Smooth muscle cell of the brain vasculature (primary cell): Measurements from ENCODE around the gene BDH1.
"Not testable (repeated sequence)": the region's sequence is repeated elsewhere in the genome, so short reads cannot be mapped to it uniquely, and the experiment has no call there.

Source experiments
- DNase-seq: peaks from one replicate; pipeline ENCODE4 v3.0.0-alpha.2; 2012; ENCODE audit warnings: low read depth, low spot score

The BDH1 gene

DNA sequence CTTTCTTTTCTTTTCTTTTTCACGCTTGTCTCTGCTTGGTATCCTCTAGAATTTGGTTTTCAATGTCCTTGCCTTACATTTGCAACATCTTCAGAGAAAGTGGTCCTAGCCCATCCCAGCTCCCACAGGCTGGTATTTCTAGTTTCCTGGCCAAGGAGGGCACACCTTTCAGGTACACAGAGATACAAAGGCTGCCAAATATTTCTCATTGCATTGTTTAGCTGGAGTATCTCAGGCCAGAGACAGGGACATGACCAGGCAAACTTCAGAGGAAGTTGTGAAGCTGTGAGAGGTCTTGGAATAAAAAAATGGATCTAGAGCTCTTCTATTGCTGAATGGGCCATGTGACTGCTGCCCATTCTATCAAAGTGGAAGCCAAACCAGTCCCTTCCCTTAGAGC lies 68.9 kb downstream of the BDH1 start:
- DNase-seq = no peak

DNA sequence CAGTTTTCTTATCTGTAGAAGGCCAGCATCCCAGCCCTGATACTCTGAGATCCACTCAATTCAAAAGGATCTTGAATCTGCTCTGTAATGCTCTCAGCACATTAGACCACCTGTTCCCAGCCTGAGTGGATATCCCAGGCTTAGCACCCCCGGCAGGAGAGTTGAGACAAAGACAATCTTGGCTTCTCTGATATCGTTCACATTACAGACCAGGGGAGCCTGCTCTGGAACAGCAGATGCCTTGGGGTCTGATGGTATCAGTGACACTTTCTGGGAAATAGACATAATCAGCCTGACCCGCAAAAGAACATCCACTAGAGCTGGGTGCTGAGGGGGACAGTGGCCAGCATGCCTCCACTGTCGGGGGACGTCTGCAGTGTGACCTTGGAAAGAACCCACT lies 70.6 kb downstream of the BDH1 start:
- DNase-seq = no peak

DNA sequence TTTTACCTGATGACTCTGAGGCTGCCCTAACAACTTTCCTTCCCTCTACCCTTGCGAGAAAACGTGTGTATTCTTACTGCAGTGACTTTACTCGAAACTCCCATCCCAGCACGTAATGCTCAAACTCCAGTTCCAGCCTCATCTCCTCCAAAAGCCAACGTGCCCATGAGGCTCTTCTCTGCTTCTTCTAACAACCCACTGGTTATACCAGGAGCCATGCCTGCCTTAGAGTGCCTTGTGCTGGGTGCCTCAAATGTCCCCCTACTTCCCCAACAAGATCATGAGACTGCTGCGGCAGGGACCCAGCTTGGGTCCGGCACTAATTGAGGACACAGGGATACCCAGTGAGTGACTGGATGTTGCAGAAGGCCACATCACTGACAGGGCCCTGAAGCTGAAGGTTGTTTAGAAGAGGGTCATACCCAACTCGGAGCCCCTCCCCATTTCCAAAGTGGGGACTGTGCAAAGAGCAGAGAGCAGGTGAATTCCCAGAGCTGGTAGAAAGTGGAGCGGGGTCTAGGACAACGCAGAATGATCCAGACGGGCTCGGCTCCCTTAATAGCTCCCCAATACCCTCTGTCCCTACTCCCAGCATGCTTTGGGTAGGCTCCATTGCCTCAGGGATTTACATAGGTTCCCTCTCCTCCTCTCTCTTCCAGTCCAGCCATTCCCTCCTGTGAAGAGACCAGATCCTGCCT lies 71.4 kb downstream of the BDH1 start:
- DNase-seq = no peak

DNA sequence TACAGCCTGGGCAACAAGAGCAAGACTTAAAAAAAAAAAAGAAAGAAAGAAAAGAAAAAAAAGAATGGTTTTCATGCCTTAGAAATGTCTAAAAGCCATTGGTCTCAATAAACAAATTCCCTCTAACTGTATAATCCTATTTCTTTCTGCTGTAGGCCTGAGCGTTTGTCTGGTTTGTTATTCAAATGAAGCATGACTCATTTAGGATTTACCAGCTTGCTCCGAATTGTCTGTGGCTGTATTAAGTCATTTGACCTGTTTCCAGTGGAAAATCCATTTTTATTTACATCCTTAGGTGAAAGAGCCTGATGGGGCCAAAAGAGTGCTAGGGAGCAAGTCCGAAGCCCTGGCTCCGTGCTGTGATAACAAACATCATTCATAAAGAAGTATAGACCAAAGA lies 73.8 kb downstream of the BDH1 start:
- DNase-seq = no peak

DNA sequence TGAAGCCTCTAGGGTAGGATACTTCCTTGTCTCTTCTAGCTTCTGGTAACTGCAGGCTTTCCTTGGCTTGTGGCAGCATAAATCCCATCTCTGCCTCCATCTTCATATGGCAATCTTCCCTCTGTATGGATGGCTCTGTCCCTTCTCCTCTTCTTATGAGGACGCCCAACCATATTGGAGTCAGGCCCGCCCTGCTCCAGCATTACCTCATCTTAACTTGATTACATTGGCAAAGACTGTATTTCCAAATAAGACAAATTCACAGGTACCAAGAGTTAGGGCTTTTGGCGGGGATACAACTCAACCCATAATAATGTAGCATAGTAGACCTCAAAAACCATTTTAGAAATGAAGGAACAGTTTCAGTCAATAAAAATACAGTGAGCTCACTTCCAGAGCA lies 75.4 kb downstream of the BDH1 start:
- DNase-seq = no peak

DNA sequence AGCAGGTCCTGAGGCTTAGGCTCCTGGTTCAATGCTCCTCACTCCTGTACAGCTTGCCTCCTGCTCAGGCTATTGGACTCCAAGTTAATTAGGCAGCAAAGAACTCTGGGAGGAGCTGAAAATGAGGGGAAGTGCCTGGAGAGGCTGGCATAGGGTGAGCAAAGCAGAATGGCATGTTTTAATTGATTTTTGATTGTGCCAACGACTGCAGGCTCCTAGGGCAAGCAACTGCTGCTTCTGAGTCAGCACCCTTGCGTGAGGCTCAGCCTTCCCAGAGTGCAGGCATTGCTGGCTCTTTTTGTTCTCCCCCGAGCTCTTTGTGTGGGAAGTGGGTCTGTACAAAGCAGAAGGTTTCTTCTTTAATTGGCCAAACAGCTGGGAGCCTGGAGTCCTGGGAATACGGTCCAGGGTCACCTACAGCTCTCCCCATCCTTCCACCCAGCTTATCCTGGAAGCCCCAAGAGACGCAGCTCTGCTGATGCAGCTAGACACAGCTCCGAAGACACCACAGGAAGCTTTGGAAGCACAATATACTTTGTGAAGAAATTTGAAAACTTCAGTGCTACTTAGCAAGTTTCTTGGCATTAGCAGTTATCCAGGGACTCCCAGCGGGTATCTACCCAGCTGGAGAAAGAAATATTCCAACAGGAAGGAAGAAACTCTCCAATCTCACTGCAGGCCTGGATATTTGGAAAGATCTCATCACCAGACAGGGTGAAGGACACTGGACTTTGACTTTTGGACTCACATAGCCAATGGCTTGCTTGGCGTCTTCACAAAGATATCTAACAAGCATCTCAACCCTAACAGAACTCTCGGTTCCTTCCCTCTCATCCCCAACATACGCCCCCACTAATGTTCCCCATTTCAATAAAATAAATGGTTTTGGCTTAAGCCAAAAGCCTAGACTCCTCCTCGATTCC lies 76.8 kb downstream of the BDH1 start:
- DNase-seq = no peak

DNA sequence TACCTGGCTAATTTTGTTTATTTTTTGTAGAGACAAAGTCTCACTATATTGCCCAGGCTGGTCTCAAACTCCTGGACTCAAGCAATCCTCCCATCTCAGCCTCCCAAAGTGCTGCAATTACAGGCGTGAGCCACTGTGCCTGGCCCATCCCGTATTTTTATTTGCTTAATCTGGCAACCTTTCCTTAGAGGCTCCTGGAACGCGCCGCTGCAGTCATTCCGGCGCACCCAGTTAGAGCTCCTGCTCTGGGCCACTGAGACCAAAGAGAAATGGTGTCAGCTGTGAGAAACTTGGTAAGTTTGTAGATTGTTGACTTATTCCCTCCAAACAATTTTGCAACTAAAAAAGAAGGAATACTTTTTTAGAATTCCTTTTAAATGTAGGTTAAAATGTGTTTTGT lies 78.0 kb downstream of the BDH1 start:
- DNase-seq = not testable (repeated sequence)

DNA sequence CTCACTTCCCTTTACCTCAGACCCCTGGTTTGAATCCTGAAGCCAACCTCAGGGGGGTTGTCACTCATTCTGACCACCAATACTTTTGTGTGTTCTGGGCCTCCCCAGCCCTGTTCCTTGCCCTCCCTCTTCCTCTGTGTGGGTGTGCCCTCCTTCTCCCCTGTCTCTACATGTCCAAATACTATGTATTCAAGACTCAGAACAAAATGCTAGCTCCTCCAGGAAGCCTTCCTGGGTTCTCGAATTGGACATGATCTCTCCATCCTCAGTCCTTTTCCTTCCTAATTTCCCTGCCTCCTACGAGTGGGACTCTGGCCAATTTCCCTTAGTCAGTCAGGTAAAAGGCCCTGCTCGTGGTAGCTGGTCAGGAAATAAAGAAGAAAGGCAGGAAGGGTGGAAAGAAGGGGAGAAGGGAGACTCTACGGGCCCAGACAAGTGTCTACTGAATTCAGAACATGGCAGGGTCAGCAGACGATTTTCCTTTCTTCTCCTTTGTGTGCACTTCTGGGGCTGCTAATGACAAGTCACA lies 79.7 kb downstream of the BDH1 start:
- DNase-seq = no peak

DNA sequence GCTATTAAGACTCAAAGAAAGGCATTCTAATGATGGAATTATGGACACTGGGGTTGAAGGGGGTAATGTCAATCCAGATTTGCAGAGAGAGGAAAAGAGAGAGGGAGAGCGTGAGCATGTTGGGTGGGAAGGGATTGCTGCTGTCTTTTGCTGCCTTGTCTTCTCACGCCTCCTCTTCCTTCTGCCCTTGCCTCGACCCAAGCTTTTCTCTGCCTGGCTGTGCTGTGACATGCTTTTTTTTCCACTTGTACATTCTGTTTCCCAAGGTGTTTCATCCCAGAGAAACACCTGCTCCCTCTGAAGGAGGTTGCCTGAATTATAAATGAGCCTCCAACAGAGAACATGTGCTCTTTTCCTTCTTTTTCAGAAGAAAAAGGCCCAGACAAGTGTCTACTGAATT lies 80.3 kb downstream of the BDH1 start:
- no peak for DNase-seq

DNA sequence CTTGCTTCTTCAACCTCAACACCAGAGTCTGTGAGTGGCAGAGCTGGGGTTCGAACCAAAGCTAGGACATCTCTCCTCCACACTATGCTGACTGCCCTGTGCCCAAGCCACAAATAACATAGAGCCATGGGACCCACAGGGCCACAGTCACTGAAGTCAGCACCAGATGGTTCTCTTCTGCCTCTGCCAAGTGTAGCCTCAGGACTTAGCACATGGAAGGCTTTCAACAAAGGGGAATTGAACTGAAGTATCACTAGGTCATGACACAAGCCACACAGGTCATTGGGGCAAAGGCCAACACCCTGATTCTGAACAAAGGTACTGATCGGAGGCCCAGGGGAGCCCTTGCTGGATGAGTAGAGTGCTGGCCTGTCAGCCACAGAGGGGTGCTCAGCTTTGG lies 83.6 kb downstream of the BDH1 start:
- DNase-seq = no peak

DNA sequence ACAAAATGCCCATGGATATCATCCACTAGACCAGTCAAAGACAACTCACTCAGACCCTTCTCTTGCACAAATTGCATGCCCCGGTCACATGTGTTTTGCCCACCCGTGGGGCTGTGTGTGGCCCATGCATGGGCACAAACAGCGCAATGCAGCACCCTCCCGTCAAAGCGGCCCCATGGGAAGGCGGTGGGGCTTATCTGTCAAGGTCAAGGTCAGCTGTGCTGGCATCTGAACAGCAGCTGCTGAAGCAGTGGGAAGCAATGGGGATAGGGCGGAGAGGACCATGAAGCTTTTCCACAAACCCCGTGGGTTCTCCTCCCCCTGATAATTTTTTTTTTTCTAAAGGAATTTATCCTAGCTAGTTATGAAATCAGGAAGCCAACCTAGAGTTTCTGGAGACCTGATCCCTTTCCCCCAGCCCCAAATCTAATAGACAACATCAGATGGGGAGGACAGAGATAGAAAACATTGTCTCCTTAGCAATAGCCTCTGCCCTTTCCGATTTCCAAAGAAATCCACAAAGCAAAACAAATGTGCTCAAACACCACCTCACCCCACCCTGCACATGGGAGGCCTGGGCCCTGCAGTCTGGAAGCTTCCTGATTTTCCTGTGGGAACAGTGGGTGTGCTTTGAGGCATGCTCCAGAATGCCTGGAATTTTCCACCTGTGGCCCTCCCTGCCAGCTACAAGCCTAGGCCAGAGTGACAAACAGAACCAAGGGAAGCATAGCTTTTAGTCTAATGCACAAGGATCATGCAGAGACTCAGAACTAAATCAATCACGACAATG lies 84.4 kb downstream of the BDH1 start:
- no peak for DNase-seq

DNA sequence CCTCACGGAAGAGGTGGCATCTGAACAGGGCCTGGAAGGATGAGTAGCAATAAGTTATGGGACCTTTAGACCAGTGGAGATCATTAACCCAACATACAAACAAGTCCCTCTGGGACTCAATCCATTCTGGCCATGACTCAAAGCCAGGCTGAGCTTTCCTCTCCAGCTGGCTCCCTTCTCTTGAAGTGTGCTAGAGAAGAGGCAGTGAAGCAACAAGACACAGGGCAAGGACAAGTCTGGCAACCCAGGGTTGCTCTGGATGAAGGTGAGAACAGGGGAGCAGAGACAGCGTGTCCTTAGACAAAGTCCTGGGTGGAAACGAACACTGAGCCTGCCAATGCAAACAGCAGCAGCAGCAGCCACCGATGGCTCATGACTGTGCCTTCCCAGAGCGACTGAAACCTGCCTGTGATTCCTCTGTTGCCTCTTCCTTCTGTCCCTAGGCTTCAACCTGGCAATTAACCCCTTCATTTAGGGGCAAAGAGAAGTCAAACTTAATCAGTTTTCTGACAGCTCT lies 86.8 kb downstream of the BDH1 start:
- no peak for DNase-seq

DNA sequence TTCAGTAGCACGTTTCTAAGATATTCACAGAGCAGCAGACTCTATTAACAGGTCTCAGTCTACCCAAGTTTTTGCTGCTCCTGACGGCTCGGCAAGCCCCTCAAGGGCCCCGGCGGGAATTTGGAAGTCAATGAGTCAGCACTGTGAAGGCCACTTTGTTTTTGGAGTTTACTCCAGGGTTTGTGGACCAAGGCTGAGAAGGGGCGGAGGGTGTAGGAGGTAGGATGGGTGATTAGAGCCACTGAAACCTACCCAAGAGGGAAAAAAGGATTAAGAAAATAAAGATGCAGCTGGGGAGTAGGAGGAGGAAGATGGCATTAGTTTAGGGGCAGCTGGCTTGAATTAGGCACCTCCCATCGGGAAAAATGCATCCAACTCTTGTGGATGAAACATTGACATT lies 87.6 kb downstream of the BDH1 start:
- no peak for DNase-seq

DNA sequence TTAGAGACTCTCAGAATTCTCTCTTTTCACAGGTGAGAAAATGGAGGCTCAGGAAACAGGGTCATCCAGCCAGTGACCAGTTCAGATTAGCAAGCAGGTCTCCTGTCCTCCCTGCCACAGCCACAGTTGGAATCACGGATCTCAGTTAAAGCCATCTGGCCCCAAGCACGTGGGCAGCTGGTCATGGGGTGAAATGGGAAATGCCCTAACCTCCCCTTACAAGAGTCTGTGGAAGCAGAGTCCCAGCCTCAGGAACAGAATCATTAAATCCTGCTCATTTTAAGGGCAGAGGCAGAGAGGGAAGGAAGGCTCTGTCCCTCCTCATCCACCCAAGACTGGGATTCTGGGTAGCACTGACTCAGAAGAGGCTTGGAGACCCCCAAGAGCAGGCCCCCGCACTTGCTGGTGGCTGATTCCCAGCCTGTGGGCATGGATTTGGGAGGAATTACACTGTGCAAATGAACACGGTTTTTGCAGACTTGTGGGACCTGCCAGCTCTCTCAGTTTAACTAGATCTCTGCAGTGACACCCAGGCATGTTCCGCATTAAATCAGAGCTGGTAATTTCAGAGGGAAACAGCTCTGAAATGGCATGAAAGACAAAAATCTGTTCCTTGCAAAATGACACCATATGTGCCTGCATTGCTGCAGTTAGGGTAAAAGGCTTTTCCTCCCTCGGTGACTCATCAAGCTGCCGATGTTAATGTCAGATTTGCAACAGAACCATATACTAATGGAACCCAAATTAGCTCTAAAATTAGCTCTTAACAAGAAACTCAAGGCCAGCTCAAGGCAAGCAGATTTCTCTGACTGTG lies 89.0 kb downstream of the BDH1 start:
- DNase-seq = no peak

DNA sequence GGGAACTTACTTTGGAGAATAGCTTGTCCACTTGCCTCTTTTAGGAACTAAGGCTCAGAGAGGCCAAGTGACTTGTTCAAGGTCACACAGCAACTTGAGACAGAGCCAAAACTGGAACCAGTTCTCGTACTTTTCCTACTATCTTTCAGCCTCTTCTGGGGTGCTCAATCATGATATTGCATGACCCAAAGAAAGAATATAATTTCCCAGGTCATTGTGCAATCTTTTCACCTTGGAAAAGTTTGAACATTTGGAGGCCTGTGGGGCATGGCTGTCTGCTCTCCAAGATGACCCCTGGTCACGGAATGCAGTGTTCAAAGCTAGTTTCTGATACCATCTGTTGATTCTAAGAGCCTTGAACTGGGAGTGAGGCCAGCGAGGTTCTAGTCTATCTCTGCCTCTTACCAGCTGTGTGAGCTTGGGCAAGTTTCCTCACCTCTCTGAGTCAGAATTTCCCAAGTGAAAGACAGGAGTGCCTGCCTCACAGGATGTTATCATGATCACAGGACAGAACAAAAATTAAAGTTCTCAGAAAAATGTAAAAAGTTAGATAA lies 89.7 kb downstream of the BDH1 start:
- DNase-seq = no peak

DNA sequence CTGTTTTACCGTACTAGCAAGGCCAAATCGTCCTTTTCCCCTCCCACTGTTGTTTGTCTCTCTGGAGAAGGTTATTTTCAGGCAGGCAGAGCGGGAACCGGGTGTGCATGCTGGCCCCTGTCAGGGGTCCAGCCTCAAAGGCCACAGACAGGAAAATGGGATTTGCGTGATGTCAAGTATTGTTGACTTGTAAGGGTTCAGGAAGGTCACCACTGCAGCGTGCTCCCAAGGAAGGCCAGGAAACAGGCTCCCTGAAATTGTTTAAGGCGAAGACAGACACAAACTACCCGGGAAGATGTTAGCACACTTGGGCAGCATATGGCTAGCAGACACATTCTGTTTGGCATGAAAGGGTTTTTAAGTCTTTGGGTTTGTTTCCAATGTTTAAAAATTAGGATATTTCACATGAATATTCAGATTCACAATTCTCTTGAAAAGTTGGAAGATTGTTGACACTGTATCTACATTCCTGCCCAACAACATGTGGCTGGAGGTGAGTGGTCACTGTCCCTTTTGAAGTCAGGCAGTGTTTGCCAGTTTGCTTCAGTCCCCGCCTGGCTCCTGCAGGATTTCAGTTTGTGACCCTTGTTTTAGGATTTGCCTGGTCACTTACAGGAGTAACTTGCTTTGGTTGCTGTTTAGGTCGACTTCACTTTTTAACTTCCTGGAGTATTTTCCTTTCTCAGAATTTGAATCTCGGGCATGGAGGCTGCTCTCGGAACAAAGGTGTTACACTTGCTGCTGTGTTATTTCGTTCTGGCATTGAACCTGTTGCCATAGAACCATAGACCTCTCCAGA lies 90.4 kb downstream of the BDH1 start:
- DNase-seq = no peak

DNA sequence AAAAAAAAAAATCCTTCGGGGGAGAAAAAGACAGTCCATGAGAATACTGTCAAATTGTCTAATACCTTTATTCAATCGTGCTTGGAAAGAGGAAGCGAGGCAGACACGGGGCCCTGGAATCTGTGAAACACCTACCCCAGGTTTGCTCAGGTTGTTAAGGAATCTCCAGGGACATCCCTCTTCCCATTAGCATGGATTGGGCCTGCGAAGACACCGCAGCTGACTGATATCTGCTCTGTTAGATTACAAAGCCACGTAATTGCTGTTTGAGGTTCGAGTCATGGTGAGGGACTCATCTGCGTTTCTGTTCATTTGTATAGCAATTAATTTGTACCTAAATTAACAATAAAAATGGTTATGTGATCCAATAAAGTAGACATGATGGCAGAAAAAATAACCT lies 91.0 kb downstream of the BDH1 start:
- DNase-seq = no peak

DNA sequence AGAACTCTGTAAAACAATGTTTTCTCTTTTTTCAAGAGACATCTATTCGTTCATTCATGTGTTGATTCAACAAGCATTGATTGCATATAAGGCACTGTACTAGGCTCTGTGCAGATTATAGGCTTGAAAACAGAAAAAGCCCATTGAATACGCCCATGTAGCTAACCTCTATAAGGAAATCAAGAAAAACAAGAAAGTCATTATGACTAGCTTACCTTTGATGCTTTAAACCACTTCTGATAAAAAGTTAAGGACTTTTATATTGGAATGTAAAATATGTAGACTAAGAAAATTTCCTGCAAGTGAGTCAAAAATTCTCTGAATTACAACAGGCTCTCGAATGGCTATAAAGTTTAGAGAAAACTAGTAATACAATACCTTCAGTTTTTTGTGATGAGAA lies 92.5 kb downstream of the BDH1 start:
- DNase-seq = no peak

DNA sequence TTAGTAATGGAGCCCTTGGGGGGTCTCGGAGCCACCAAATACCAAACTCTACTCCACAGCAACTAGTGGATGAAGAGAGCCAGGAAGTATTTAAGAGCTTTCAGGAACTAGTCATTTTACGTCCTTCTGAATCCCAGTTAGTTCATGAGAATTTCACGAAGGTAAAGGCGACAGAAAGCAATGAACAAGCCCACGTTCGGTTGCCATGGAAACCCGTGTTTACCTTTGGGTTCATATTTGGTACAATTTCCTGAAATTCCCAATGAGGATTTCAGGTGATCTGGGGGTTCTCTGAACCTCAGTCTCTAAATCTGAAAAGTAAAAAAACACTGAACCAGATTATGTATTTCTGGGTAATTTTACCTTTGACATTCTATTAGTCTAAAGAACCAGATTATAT lies 93.0 kb downstream of the BDH1 start:
- DNase-seq = no peak

DNA sequence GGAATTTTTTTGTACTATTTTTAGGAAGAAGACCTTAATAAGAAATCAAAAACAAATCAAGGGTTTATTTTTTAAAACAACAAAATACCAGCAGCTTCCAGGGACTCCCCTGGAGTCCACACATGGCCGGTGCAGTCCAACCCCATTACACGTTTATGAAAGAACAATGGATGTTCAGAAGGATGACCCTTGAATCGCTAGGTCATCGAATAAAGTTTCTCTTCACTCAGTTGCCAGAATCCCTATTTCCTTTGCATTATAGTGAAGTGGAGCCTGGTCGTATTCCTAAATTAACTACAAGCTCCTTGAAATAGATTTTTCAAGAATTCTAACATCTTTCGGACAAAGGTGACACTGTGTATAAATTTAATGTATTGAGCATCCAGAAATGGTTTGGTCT lies 95.1 kb downstream of the BDH1 start:
- no peak for DNase-seq
